ENCODE measurements around the gene FNBP1.

The FNBP1 gene

GRCh38 chr9:130053109-130053503, 10.1 kb upstream of the FNBP1 start:
- peak overlapping the region; percentile 81 for H3K4me3 ChIP-seq (replicated peaks; ENCODE audit: insufficient read depth, low read length)
- no peaks in the 10 kb centered on the region for H3K27me3 ChIP-seq (ENCODE audit: insufficient read depth, poor library complexity, severe bottlenecking)
- H3K27ac ChIP-seq (replicated peaks) = peak overlapping the region; percentile 94
- TF ChIP-seq SPI1 (IDR thresholded peaks at IDR 0.05; ENCODE audit: borderline replicate concordance, low read depth) (no peak), CTCF (IDR thresholded peaks at IDR 0.05; ENCODE audit: insufficient read depth, low read length) (no peak), POLR2AphosphoS5 (IDR thresholded peaks at IDR 0.05; ENCODE audit: low read depth) (no peak), GABPA (IDR thresholded peaks at IDR 0.05; ENCODE audit: low read depth) (no peak), REST (IDR thresholded peaks at IDR 0.05; ENCODE audit: insufficient replicate concordance, low read depth) (no peak)
- no peak for DNase-seq (ENCODE audit: low read depth in 1 of 2, low spot score in 1 of 2)

GRCh38 chr9:130051855-130052254, 8.9 kb upstream of the FNBP1 start:
- Histone ChIP-seq H3K27ac (replicated peaks) (peak overlapping the region; percentile 34), H3K27me3 (ENCODE audit: insufficient read depth, poor library complexity, severe bottlenecking) (no peaks in the 10 kb centered on the region), H3K4me3 (replicated peaks; ENCODE audit: insufficient read depth, low read length) (no peak overlapping the region)
- TF ChIP-seq GABPA (IDR thresholded peaks at IDR 0.05; ENCODE audit: low read depth) (no peak), POLR2AphosphoS5 (IDR thresholded peaks at IDR 0.05; ENCODE audit: low read depth) (no peak), SPI1 (IDR thresholded peaks at IDR 0.05; ENCODE audit: borderline replicate concordance, low read depth) (no peak), REST (IDR thresholded peaks at IDR 0.05; ENCODE audit: insufficient replicate concordance, low read depth) (no peak), CTCF (IDR thresholded peaks at IDR 0.05; ENCODE audit: insufficient read depth, low read length) (no peak)
- no peak for DNase-seq (ENCODE audit: low read depth in 1 of 2, low spot score in 1 of 2)

GRCh38 chr9:130050462-130050861, 7.5 kb upstream of the FNBP1 start:
- TF ChIP-seq CTCF (IDR thresholded peaks at IDR 0.05; ENCODE audit: insufficient read depth, low read length) (no peak), POLR2AphosphoS5 (IDR thresholded peaks at IDR 0.05; ENCODE audit: low read depth) (no peak), REST (IDR thresholded peaks at IDR 0.05; ENCODE audit: insufficient replicate concordance, low read depth) (no peak), SPI1 (IDR thresholded peaks at IDR 0.05; ENCODE audit: borderline replicate concordance, low read depth) (no peak), GABPA (IDR thresholded peaks at IDR 0.05; ENCODE audit: low read depth) (no peak)
- no peak for DNase-seq (ENCODE audit: low read depth in 1 of 2, low spot score in 1 of 2)
- no peaks in the 10 kb centered on the region for H3K27me3 ChIP-seq (ENCODE audit: insufficient read depth, poor library complexity, severe bottlenecking)
- H3K4me3 ChIP-seq (replicated peaks; ENCODE audit: insufficient read depth, low read length) = no peak overlapping the region
- H3K27ac ChIP-seq (replicated peaks) = no peak overlapping the region
